RWPE2 (cell line): ENCODE data around the gene B3GNT2.
"Not testable (repeated sequence)": the region's sequence is repeated elsewhere in the genome, so short reads cannot be mapped to it uniquely, and the experiment has no call there.

Experiments
- ATAC-seq: fragments of 200-7000 bp; cut with Tn5 transposase; 3 replicates; pipeline ENCODE4 v1.9.1; 2021; ENCODE audit warnings: low read depth
- DNase-seq: peaks from one replicate; pipeline ENCODE4 v3.0.0-alpha.2; 2020; ENCODE audit warnings: low spot score
- H3K27ac ChIP-seq: fragments of 450-650 bp; 2 replicates; pipeline ENCODE4 v1.5.1; 2017; ENCODE audit warnings: mild to moderate bottlenecking; ENCODE audit not compliant: poor library complexity, severe bottlenecking
- H3K27me3 ChIP-seq: fragments of 250-450 bp; sonication (Bioruptor Pico); 2 replicates; pipeline ENCODE4 v1.5.1; 2021; ENCODE audit warnings: mild to moderate bottlenecking, moderate library complexity; ENCODE audit not compliant: insufficient read depth, poor library complexity, severe bottlenecking
- H3K36me3 ChIP-seq: fragments of 250-450 bp; sonication (Bioruptor Pico); 2 replicates; pipeline ENCODE4 v1.5.1; 2020; ENCODE audit warnings: low read depth, mild to moderate bottlenecking, moderate library complexity
- H3K4me1 ChIP-seq: fragments of 250-450 bp; sonication (Bioruptor Pico); 2 replicates; pipeline ENCODE4 v1.5.1; 2021; ENCODE audit warnings: mild to moderate bottlenecking, moderate library complexity; ENCODE audit not compliant: insufficient read depth, poor library complexity, severe bottlenecking
- H3K4me3 ChIP-seq: fragments of 250-450 bp; sonication (Bioruptor Pico); 2 replicates; pipeline ENCODE4 v1.5.1; 2021; ENCODE audit warnings: mild to moderate bottlenecking, moderate library complexity; ENCODE audit not compliant: severe bottlenecking
- H3K9me3 ChIP-seq: fragments of 250-450 bp; sonication (Bioruptor Pico); 2 replicates; pipeline ENCODE4 v1.5.1; 2021; ENCODE audit warnings: mild to moderate bottlenecking, moderate library complexity; ENCODE audit not compliant: severe bottlenecking
- CTCF ChIP-seq: fragments of 450-650 bp; IDR thresholded peaks from one replicate; pipeline ENCODE4 v1.5.1; 2017; ENCODE audit warnings: mild to moderate bottlenecking, moderate library complexity; ENCODE audit not compliant: poor library complexity, severe bottlenecking

B3GNT2 gene

DNA sequence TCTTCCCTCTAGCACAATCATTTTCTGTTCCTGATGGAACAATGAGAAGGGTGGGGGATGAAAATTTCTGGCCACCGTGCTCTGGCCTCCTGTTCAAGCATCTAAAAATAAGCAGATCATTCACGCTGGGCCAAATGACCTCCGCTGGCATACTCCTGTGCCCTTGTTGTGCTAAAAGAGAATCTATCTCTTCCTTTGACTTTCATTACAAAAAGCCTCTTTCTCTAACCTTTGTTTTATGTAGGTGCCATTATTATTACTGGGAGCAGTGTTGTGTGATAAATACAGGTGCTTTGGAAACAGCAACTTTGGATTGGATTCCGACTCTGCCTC lies 44.6 kb upstream of the B3GNT2 start:
- no peak for TF ChIP-seq CTCF
- DNase-seq, result no peak
- Histone ChIP-seq H3K36me3 (no peaks in the 10 kb centered on the region), H3K27ac (peak overlapping the region; percentile 70), H3K9me3 (no peaks in the 10 kb centered on the region), H3K4me1 (peaks cover 28% of the 10 kb centered on the region), H3K4me3 (no peak overlapping the region), H3K27me3 (no peaks in the 10 kb centered on the region)
- no peak for ATAC-seq

GRCh38 chr2:62152000-62152399 lies 43.9 kb upstream of the B3GNT2 start:
- Histone ChIP-seq H3K27me3 (no peaks in the 10 kb centered on the region), H3K4me3 (no peak overlapping the region), H3K4me1 (peaks cover 28% of the 10 kb centered on the region), H3K9me3 (no peaks in the 10 kb centered on the region), H3K27ac (no peak overlapping the region), H3K36me3 (no peaks in the 10 kb centered on the region)
- DNase-seq (peak; percentile 64), ATAC-seq (peak; percentile 38; the same call in 2 of the 3 replicates)
- TF ChIP-seq CTCF, result no peak

DNA sequence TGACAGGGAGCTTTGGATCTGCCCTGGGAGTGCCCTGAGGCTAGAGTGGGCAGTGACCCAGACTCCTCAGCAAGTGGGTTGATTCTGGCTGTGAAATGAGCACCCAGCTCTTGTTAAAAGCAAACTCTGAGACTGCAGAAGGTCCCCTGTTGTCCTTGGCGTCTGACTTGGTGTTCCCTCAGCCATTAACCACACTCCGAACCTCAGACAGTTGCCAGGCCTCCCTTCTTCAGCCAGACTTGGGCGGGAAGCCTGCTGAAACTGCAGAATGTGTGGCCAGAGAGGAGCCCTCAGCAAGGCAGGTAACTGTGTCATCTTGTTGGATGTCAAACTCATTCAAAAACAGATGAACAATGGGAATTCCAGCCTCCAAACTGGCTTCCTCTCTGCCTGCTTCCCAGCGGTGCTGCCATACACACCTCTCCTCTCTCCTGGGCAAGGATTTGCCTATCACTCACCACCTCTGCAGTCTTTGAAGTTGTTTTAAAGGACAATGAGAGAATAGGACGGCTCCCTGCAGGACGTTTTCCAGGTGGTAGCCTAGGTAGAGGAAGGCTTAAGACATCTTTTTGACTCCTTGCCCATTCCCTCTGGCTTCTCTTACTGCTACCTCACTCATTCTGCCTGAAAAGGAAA lies 38.9 kb upstream of the B3GNT2 start:
- Histone ChIP-seq H3K4me3 (no peak overlapping the region), H3K27ac (no peak overlapping the region), H3K9me3 (no peaks in the 10 kb centered on the region), H3K4me1 (no peaks in the 10 kb centered on the region), H3K36me3 (no peaks in the 10 kb centered on the region), H3K27me3 (no peaks in the 10 kb centered on the region)
- ATAC-seq (no peak), DNase-seq (no peak)
- TF ChIP-seq CTCF, result no peak

DNA sequence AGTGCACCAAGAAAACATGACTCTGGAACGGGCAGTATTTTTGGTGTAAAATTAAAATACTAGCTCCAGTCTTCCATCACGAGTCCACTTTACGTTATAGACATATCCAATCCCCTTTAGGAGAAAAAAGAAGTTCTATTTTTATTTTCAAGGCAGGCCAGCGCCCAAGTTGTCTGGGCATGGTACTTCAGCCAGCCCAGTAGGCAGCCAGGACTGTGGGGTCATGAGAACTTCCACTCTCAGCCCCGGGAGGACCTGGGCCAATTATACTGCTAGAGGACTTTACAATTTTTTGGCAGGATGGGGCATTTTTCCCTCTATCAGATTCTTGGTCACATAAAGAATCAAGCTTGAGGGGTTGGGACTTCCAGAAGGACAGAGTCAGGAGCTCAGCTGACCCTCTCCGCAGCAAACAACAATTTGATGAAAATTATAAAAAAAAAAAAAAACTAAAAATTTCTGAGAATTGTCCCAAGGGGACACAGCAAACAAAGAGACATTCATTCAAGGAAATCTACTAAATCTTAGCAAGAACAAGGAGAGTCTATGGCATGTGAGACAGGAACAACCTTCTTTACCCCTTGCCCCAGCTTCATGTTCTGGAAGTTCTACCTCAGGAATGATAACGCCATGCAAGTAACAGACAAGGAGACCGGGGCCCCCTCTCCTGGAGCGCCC lies 37.3 kb upstream of the B3GNT2 start:
- DNase-seq, result no peak
- no peaks in the 10 kb centered on the region for H3K27me3 ChIP-seq
- no peaks in the 10 kb centered on the region for H3K4me1 ChIP-seq
- H3K36me3 ChIP-seq, result no peaks in the 10 kb centered on the region
- no peak for TF ChIP-seq CTCF
- H3K27ac ChIP-seq, result no peak overlapping the region
- no peaks in the 10 kb centered on the region for H3K9me3 ChIP-seq
- ATAC-seq, result no peak
- no peak overlapping the region for H3K4me3 ChIP-seq

DNA sequence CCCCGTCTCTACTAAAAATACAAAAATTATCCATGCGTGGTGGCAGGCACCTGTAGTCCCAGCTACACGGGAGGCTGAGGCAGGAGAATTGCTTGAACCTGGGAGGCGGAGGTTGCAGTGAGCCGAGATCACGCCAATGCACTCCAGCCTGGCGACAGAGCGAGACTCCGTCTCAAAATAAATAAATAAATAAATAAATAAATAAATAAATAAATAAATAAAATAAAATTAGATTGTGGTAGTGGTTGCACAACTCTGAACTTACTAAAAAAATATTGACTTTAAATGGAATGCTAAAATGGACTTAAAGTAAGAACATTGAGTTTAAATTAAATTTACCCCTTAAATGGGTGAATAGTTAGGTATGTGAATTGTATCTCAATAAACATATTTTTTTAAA lies 35.2 kb upstream of the B3GNT2 start:
- H3K9me3 ChIP-seq, ATAC-seq, H3K36me3 ChIP-seq, H3K4me3 ChIP-seq, H3K4me1 ChIP-seq, H3K27ac ChIP-seq, H3K27me3 ChIP-seq, DNase-seq: not testable (repeated sequence)
